Measurements from ENCODE around the gene RPL10A.
"Not testable (repeated sequence)": the region's sequence is repeated elsewhere in the genome, so short reads cannot be mapped to it uniquely, and the experiment has no call there.

Gene RPL10A

DNA sequence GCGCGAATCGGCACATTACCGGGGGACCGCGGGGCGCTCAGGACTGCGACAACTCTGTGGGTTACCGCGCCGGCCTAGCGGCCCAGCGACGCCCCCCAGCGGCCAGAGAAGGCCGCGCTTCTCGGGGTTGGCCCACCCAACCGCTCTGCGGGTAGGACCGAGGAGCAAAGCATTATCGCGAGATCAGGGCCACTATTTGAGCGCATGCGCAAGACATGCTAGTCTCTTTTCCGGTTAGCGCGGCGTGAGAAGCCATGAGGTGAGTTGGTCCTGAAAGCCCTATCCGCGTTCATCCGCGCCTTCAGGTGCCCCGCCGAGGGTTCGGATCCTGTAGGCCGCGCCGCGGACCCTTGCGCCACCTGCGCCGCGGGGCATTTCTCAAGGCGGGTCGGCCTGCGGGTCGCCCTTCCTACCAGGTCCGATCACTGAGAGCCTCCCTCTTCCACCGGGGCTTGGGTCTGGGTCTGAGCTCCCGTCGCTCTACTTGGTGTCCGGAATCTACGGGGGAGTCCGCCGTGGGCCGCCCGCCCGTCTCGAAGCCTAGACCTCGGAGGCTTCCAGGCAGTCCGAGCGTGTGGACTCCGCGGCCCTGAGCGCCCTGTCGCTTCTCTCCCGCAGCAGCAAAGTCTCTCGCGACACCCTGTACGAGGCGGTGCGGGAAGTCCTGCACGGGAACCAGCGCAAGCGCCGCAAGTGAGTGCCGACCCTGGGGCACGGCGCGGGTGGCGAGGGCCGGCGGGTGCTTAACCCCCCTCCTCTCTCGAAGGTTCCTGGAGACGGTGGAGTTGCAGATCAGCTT, at the start of gene RPL10A:
Gene RPL10A (plus strand): TSS at position 221 of the 799 bp plus-strand sequence. CDS start 34 bp downstream, at position 255.
- DNase-seq: peak; percentile 99

- no peak for DNase-seq
Measured at GRCh38 chr6:35419417-35419816, 48.8 kb upstream of the RPL10A start.

DNA sequence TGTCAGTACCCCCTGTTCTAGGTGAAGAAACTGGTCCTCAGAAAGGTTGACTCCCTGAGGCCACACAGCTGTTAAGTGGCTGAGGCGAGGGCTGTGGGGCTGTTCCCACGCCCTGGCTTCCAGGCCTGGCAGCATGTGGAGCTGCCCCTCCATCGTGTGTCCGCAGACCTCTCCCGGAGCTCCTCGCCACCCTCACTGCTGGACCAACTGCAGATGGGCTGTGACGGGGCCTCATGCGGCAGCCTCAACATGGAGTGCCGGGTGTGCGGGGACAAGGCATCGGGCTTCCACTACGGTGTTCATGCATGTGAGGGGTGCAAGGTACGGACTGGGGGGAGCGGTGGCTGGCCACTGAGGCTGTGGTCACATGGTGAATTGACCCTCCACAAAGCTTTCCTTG, 48.2 kb upstream of the RPL10A start:
- DNase-seq: no peak

DNA sequence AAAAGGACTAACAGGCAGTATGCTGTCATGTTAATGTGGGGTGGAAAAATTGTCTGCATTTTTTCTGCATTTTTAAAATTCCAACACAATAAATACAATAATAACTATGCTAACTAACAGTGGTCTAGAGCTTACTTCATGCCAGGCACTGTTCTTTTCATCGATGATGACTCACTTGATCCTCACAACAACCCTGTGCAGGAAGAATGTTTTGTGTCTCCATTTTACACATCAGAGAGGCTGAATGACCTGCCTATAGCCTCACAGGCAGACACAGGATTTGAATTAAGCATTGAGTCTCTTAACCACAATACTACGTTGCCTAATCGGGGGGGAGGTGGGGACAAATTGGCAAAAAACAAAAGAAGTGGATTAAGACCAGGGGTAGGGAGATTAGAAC, 42.9 kb upstream of the RPL10A start:
- no peak for DNase-seq

- no peak for DNase-seq
Measured at GRCh38 chr6:35426074-35426473, 42.1 kb upstream of the RPL10A start.

GRCh38 chr6:35427435-35427834, 40.8 kb upstream of the RPL10A start:
- no peak for DNase-seq

- no peak for DNase-seq
Measured at GRCh38 chr6:35427851-35428321, 40.3 kb upstream of the RPL10A start.

DNA sequence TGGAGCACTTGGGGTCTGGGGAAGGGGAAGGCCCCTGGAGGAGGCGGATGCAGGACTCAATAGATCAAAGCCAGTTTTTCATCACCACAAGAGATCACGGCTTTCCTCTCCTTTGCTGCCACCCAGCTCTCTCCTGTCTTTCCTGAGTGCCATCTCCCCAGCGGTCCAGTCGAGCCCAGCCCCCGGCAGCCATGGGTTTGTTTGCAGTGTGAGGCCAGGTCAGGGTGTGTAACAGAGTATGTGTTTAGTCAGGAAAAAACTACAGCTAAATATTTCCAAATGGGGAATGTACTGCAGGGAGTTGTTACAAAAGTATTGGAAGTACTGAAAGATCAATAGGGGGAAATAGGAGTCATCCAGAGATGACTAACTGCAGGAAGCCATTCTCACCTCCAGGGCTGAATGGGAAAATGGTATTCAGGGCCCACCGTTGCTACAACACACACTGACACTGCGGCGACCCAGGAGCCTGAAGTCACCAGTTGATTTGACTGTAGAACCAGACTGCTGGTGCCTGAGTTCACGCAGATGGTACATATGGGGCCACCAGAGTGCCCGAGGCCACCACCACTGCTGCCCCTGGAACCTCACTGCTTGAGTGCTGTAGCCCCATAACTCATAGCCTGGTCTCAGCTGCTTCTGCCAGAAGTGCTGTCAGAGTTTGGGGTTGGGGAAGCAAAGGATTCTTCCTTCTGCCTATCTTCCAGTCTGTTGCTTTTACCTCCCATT, 39.6 kb upstream of the RPL10A start:
- no peak for DNase-seq

GRCh38 chr6:35429463-35429862, 38.7 kb upstream of the RPL10A start:
- DNase-seq: no peak

DNA sequence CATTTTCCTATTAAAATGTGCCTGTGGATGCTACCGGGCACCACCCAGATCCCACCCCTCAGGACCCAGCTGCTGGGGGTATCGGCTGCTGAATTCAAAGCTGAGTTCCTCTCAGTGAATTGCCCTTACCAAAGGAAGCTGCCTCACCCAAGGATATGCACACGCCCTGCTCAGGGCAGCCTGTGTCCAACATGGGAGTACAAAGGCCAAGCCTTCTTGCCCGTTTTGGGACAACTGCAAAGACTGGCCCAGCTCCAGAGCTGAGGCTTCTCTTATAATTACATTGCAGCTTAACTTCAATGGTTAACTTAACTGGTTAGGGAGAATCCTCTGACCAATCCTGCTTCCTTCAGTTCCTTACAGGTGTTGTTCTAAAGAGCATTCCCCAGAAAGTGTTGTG, 35.9 kb upstream of the RPL10A start:
- DNase-seq: no peak

DNA sequence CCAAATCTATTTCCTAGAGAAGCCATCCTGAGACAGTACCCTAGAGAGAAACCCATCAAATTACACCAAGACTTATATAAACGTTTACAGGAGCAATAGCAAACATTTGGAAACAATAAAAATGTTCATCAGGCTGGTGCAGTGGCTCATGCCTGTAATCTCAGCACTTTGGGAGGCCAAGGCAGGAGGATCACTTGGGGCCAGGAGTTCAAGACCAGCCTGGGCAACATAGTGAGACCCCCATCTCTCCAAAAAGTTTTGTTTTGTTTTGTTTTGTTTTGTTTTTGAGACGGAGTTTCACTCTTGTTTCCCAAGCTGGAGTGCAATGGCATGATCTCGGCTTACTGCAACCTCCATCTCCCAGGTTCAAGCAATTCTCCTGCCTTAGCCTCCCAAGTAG, 35.5 kb upstream of the RPL10A start:
- DNase-seq: not testable (repeated sequence)

DNA sequence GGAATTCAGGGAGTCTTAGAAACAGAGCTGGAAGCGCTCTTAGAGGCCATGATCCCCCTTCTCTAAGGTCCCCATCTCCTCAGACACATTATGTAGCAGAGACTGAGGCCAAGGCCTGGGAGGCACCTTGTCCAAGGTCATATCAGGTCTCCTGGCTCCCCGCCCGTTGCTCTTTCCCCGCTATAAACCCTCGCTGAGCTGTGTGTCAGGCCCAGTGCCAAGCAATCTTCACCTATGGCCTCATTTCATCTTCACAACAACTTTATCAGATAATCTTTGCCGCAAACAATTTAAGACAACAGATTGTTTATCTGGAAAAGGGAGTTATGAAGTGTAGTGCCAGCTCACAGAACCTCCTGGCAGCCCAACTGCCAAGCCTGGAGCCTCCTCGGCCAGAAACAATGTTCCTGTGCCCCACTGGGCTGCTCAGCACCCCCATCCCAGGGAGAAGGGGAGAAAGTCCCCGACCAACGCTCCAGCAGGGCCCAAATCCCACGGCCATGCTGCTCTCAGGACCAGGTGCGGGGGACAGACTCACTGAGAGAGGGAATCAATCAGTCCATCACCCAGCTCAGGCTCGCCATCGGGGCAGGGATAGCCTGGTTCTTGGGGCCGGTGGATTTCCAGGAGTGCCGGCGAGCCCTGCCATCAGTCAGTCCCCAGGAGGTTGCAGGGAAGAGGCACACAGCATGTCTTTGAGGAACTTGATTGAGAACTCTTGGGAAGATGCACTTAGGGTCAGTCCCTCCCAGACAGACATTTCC, 32.9 kb upstream of the RPL10A start:
- DNase-seq: no peak

DNA sequence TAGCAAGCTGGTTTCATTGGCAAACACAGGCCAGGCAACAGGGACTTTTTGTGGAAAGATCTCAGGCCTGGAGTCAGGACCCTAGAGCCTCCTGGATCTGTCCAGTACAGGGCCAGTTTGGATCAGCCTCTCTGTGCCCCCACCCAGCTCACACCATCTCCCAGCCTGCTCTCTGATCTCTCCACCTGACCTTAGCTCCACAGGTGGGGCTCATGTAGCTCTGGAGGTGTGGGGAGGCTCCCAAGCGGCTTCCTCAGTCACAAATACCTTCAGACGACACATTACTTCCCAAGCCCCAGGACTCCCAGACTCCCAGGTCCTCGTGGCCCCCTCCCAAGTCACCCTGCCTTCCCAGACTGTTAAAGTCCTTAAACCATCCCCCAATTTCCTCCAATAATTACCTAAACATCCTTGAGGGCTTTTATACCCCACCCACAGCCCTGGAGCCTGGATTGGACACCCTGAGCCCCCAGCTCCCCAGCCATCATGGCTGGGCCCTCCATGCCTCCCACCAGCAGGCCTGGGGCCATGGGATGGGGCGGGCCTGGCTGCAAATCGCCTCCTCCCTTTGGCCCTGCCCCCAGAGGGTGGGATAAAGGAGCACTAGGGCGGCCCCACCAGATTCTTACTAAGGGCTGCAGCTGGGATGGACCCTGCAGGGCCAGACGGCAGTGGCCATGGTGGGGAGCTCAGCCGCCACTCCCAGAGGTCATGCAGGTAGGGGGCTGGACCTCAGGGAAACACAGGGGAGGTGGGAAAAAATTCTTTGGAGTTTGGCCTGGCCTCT, 31.9 kb upstream of the RPL10A start:
- DNase-seq: no peak

- not testable (repeated sequence) for DNase-seq
Measured at GRCh38 chr6:35438378-35439065, 29.7 kb upstream of the RPL10A start.

GRCh38 chr6:35439308-35439707, 28.9 kb upstream of the RPL10A start:
- no peak for DNase-seq

DNA sequence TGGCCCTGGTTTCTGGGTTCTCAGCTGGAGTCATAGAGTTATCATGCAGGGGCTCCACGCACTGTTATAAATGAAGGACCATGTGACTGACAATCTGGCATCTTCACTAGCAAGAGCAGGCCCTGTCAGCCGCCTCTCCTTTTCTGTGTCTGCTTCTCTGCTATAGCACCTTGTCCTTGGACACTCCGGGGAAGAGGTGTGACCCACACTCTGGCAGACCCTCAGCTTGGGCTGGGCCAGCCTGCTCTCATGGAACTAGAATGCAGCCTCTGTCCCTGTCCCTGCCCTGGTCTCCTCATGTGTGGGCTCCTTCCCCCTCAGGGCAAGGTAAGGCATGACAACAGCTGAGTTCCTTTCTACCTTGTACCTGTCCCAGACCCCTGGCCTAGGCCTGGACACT, 27.0 kb upstream of the RPL10A start:
- DNase-seq: no peak

DNA sequence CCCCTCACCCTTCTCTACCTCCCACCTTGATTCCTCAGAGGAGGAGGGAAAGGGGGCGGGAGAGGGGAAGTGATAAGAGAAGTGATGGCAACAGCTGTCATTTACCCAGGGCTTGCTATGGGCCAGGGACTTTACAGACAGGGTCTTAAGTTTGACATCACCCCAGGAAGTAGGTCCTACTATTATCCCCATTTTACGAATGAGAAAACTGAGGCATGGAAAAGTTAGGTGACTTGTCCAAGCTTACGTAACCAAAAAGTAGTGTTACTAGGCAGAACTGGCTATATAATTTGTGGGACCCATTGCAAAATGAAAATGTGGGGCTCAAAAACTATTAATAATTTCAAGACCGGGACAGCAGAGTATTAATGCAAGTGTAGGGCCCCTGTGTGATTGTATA, 26.6 kb upstream of the RPL10A start:
- no peak for DNase-seq

DNA sequence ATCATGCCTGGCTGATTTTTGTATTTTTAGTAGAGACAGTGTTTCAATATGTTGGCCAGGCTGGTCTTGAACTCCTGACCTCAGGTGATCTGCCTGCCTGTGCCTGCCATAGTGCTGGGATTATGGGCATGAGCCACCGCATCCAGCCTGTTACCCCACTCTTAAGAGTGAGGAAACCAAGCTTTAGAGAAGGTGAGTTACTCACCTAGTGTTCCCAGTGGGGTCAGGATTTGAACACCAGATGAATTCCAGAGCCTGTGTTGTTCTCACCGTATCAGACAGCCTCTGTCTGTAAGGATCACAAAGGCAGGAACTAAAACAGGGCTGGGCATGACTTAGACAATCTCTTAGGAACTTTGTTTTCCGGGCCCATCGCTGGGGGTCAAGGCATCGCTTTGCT, 25.5 kb upstream of the RPL10A start:
- no peak for DNase-seq

DNA sequence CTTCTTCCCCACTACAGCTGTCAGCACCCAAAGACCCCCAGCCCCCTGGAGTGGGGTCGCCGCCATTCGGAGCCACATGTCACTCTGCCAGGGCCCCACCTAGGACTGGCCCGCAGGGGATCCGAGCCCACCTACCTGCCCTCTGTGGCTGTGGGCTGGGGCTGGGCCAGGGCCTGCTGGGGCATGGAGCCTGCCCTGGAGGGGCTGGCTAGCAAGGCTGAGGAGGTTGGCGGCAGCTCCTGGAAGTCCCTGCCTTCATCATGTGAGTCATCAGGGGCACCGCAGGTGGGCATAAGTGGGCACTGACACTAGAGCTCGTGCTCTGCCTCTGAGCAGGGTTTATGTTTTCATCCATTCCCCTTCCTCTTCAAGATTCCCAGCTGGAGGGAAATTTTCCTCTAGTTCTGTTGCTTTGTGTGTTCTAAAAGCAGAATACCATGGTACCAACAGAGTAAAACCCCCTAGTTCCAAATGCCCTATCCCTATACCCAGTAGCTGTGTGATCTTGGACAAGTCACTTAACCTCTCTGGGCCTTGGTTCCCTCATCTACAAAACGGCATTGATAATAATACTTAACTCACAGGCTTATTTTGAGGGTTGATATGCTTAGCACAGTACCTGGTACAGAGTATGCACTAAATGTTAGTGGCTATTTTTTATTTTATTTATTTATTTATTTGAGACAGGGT, 24.7 kb upstream of the RPL10A start:
- DNase-seq: no peak

DNA sequence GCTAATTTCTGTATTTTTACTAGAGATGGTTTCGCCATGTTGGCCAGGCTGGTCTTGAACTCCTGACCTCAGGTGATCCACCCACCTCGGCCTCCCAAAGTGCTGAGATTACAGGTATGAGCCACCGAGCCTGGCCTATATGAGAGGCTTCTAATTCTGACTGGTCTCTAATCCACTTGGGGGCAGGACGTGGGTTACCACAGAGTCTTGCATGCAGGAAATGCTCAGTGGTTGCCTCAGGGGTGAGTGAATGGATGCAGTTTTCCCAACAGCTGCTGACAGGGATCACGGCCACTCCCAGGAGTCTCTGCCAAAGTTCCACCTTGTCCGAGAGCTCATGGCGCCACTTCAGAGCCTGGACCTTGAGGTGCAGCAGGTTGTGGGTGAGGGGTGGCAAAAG, 22.5 kb upstream of the RPL10A start:
- no peak for DNase-seq

DNA sequence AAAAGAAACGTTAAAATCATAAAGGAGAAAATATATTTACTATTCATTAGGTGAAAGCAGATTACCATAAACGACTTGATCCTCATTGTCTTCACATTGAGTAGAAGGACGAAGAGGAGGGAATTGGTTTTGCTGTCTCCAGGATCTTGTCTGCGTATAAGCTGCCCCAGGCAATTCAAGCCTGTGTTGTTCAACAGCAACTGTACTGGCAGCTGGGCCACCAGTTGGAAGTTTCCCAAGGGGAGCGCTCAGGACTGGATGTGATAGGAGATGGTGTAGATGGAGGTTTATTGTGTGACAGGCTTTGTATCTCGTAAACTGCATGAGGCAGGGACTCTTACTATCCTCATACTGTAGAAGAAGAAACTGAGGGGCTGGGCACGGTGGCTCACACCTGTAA, 20.0 kb upstream of the RPL10A start:
- DNase-seq: no peak

Data from NCI-H510A treated with DMSO at 0.1 percent for 48 hours (cell line).